ENCODE data around the gene PLCL2. TPM values are rescaled to one million over a fixed set of nuclear protein-coding genes. Genes with fewer than 3 reads are reported as not detected.

The PLCL2 gene
- 10 to 100 TPM in 2 of 4 donors, 1 to 10 TPM in 2; 4.0 to 16.2 (median 10.4) TPM for polyA plus RNA-seq
- long read RNA-seq, donor 1: 0 reads
- long read RNA-seq, donor 2, full-length matches to known transcripts: 1 of 1 reads
- long read RNA-seq, donor 2, partial matches to known transcripts: 0 of 1 reads
- long read RNA-seq, donor 2, other reads (novel, unspliced or antisense): 0 of 1 reads
- long read RNA-seq, donor 3: 0 reads
- long read RNA-seq, donor 4: 0 reads
- long read RNA-seq, donor 5: 0 reads
- long read RNA-seq, donor 6, full-length matches to known transcripts: 1 of 1 reads
- long read RNA-seq, donor 6, partial matches to known transcripts: 0 of 1 reads
- long read RNA-seq, donor 6, other reads (novel, unspliced or antisense): 0 of 1 reads
- long read RNA-seq, donor 7: 0 reads
- long read RNA-seq, donor 8: 0 reads
- long read RNA-seq, donor 9: 0 reads
- long read RNA-seq, donor 10, full-length matches to known transcripts: 1 of 14 reads
- long read RNA-seq, donor 10, partial matches to known transcripts: 13 of 14 reads
- long read RNA-seq, donor 10, other reads (novel, unspliced or antisense): 0 of 14 reads

DNA sequence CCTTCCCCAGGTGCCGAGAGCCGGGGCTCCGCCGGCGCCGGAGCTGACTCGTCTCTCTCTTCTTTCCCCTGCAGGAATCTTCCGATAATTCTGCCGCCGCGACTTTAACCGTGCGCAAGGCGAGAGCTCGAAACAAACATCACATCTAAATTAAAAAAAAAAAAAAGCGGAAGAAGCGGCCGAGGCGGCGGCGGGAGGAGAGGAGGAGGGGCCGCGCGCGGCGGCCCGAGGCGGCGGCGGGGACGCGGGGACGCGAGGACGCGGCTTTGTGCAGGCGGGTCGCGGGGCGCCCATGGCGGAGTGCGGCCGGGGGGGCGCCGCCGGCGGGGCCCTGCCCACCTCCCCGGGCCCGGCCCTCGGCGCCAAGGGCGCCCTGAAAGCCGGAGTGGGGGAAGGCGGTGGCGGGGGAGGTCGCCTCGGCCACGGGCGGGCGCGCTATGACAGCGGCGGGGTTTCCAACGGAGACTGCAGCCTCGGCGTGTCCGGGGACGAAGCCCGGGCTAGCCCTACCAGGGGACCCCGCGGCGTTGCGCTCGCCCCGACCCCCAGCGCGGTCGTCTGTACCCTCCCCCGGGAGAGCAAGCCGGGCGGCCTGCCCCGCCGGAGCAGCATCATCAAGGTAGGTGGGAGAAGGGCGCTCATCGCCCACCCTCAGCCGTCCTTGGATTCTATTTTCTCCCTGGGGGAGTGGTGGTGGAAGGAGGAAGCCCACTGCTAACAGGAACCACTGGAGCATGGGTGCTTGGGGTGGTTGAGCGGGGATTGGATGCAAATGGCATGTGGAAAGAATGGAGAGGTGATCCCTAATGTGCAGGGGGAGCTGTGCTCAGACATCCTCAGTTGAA lies at the start of gene PLCL2:
Gene PLCL2 (plus strand): TSS at position 208 of the 845 bp plus-strand sequence. CDS start 85 bp downstream, at position 293.
- WGBS, 3 donors: 0 to 1% (median 0%) methylated on average over 46 to 87 of the region's 87 CpGs
- DNase-seq: peak; percentile 63 to 71
- H3K4me1 ChIP-seq (ENCODE audit: control insufficient read depth in 3 of 3, insufficient read depth in 2 of 3, low read depth in 1 of 3, low read length in 2 of 3): peaks cover 6 to 11% (median 6%) of the 10 kb centered on the region in 3 donors
- H3K9me3 ChIP-seq (ENCODE audit: control insufficient read depth in 2 of 2, insufficient read depth in 1 of 2, low read depth in 1 of 2, low read length in 1 of 2): no peaks in the 10 kb centered on the region
- no peaks in the 10 kb centered on the region for H3K27me3 ChIP-seq (ENCODE audit: control insufficient read depth in 3 of 3, insufficient read depth in 3 of 3, low read length in 3 of 3)
- H3K4me3 ChIP-seq (ENCODE audit: low read depth in 1 of 3, low read length in 3 of 3): peak within 1 kb of the TSS; percentile 73 to 80 (median 79)
- H3K36me3 ChIP-seq (ENCODE audit: control insufficient read depth in 3 of 3, insufficient read depth in 2 of 3, low read depth in 1 of 3, low read length in 3 of 3): no peaks in the 10 kb centered on the region
- H3K27ac ChIP-seq (ENCODE audit: low read depth in 1 of 3, low read length in 2 of 3): peak within 1 kb of the TSS; percentile 34 to 82 (median 75)
- FAIRE-seq: no peak

DNA sequence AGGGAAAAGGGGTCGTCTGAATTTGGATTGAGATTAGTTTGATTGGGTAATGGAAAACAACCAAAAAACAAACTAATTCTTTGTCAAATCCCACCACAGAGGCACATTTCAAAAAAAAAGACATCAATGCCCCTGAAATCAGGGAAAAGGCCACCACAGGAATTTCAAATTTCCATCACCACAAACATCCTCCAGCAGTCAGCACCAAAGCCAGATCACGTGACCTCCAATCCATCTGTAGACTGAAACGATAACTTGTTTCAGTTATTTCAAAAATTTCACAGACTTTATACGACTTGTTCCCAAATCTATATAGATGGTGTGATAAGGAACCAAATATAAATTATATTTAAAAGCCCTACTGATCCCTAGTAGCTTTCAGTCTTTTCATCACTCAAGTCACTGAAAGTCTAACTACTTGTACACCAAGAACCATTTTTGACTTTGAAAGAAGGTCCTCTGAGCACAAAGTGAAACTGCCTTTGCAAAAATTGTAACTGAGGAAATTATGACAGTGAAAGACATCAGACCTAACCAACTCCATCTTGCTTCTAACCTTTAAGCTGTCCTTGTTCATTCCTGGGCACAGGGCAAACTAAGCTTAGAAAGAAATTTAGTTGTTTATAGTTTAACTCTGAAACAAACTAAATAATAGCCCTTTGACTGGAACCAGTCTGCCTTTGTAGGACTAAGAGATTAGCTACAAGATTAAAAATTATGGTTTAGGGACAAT lies 48.1 kb upstream of the PLCL2 start:
- 81 to 84% (median 84%) methylated on average over 4 of the region's 4 CpGs for WGBS, 3 donors
- DNase-seq: no peak
- peaks cover 0 to 7% (median 0%) of the 10 kb centered on the region in 3 donors for H3K4me1 ChIP-seq (ENCODE audit: control insufficient read depth in 3 of 3, insufficient read depth in 2 of 3, low read depth in 1 of 3, low read length in 2 of 3)

DNA sequence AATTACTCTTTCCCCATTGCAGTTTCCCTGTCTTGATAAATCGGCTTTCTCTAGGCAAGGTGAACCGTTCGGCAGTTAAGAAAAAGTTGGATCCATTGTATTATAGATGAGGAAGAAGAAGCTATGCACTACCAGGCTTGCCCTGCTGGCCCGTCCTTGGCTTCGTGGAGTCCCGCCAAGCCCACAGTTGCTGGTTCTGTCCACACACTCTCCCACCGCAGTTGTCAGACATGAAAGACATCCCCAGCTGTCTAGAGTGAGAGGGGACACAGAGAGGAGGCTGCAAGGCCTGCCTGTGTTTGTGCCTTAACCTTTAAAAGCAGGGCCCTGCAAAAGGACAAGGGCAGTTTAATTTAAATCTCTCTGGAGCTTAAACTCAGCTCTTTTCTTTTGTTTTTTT lies 47.2 kb upstream of the PLCL2 start:
- Histone ChIP-seq H3K4me3 (ENCODE audit: low read depth in 1 of 3, low read length in 3 of 3) (no peak overlapping the region), H3K27ac (ENCODE audit: low read depth in 1 of 3, low read length in 2 of 3) (no peak overlapping the region), H3K27me3 (ENCODE audit: control insufficient read depth in 3 of 3, insufficient read depth in 3 of 3, low read length in 3 of 3) (no peaks in the 10 kb centered on the region), H3K4me1 (ENCODE audit: control insufficient read depth in 3 of 3, insufficient read depth in 2 of 3, low read depth in 1 of 3, low read length in 2 of 3) (peaks cover 0 to 7% (median 0%) of the 10 kb centered on the region in 3 donors), H3K9me3 (ENCODE audit: control insufficient read depth in 2 of 2, insufficient read depth in 1 of 2, low read depth in 1 of 2, low read length in 1 of 2) (no peaks in the 10 kb centered on the region), H3K36me3 (ENCODE audit: control insufficient read depth in 3 of 3, insufficient read depth in 2 of 3, low read depth in 1 of 3, low read length in 3 of 3) (no peaks in the 10 kb centered on the region)
- FAIRE-seq: no peak
- 87 to 90% (median 88%) methylated on average over 7 of the region's 7 CpGs for WGBS, 3 donors
- no peak for DNase-seq

More for the DNA sequence above, 48.1 kb upstream of the PLCL2 start:
- no peak for FAIRE-seq
- no peak overlapping the region for H3K4me3 ChIP-seq (ENCODE audit: low read depth in 1 of 3, low read length in 3 of 3)
- H3K27me3 ChIP-seq (ENCODE audit: control insufficient read depth in 3 of 3, insufficient read depth in 3 of 3, low read length in 3 of 3): no peaks in the 10 kb centered on the region
- H3K36me3 ChIP-seq (ENCODE audit: control insufficient read depth in 3 of 3, insufficient read depth in 2 of 3, low read depth in 1 of 3, low read length in 3 of 3): no peaks in the 10 kb centered on the region
- no peak overlapping the region for H3K27ac ChIP-seq (ENCODE audit: low read depth in 1 of 3, low read length in 2 of 3)
- H3K9me3 ChIP-seq (ENCODE audit: control insufficient read depth in 2 of 2, insufficient read depth in 1 of 2, low read depth in 1 of 2, low read length in 1 of 2): no peaks in the 10 kb centered on the region

DNA sequence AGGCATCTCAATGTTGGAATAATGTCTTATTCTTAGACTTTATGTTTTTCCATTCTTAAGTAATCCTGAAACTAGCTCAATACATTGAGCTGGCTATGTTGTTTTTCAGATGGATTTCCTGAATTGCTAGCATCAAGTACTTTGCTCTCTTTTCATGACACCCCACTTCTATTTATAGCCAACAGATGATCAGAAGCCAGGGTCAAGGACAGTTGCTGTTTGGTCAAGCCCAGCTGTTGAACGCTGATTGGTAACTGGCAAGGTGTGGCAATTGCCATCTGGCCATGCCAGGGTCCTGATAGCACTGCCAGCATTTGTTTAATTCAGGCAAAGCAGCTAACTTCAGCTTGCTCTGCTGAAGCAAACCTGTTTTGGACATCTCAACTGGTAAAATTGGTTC lies 46.2 kb upstream of the PLCL2 start:
- peak; percentile 37 to 64 for DNase-seq
- Histone ChIP-seq H3K4me1 (ENCODE audit: control insufficient read depth in 3 of 3, insufficient read depth in 2 of 3, low read depth in 1 of 3, low read length in 2 of 3) (peaks cover 0 to 12% (median 0%) of the 10 kb centered on the region in 3 donors), H3K36me3 (ENCODE audit: control insufficient read depth in 3 of 3, insufficient read depth in 2 of 3, low read depth in 1 of 3, low read length in 3 of 3) (no peaks in the 10 kb centered on the region), H3K27ac (ENCODE audit: low read depth in 1 of 3, low read length in 2 of 3) (no peak overlapping the region), H3K27me3 (ENCODE audit: control insufficient read depth in 3 of 3, insufficient read depth in 3 of 3, low read length in 3 of 3) (no peaks in the 10 kb centered on the region), H3K4me3 (ENCODE audit: low read depth in 1 of 3, low read length in 3 of 3) (no peak overlapping the region), H3K9me3 (ENCODE audit: control insufficient read depth in 2 of 2, insufficient read depth in 1 of 2, low read depth in 1 of 2, low read length in 1 of 2) (no peaks in the 10 kb centered on the region)
- WGBS, 3 donors: 10 to 22% (median 18%) methylated on average over 1 of the region's 1 CpG
- no peak for FAIRE-seq

DNA sequence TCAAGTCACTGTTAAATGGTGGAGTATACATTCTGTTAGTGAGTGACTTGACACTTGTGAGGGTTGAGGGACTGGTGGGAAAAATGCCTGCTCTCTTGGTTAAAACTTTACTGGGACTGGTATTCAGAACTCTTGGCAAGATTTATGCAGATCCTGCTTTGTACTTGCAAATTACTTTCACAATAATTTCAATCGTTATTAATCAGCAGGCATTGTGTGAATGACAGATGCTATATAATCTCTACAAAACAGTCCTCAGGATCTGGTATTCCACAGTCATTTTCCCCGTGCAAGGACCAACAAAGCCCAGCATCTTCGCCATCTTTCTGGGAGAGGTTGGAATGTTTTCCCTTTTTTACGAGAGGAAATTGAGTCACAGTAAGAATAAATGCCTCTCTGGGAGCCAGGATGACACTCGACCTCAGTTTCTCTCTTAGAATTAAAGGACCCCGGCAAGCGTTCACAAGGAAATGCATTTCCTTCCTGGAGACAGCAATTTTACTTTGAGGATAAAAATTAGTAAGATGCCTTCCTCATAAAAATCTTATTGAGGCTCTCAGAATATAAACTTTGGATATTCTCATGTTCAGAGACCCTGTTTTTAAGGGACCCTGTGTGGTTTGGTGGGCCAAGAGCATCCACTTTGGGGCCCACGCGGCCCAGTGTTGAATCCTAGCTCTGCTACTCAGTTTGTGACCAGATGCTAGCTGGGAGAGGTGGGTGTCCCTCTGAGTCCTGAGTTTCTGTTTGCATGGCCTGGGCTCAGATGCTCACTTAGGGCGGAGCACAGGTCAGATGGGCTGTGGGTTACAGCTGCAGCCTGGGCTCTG lies 45.3 kb upstream of the PLCL2 start:
- no peaks in the 10 kb centered on the region for H3K9me3 ChIP-seq (ENCODE audit: control insufficient read depth in 2 of 2, insufficient read depth in 1 of 2, low read depth in 1 of 2, low read length in 1 of 2)
- no peak overlapping the region for H3K27ac ChIP-seq (ENCODE audit: low read depth in 1 of 3, low read length in 2 of 3)
- DNase-seq (no peak), FAIRE-seq (no peak)
- no peaks in the 10 kb centered on the region for H3K36me3 ChIP-seq (ENCODE audit: control insufficient read depth in 3 of 3, insufficient read depth in 2 of 3, low read depth in 1 of 3, low read length in 3 of 3)
- H3K27me3 ChIP-seq (ENCODE audit: control insufficient read depth in 3 of 3, insufficient read depth in 3 of 3, low read length in 3 of 3): no peaks in the 10 kb centered on the region
- peaks cover 0 to 13% (median 0%) of the 10 kb centered on the region in 3 donors for H3K4me1 ChIP-seq (ENCODE audit: control insufficient read depth in 3 of 3, insufficient read depth in 2 of 3, low read depth in 1 of 3, low read length in 2 of 3)
- WGBS, 3 donors: 84 to 89% (median 84%) methylated on average over 10 of the region's 10 CpGs
- no peak overlapping the region for H3K4me3 ChIP-seq (ENCODE audit: low read depth in 1 of 3, low read length in 3 of 3)

DNA sequence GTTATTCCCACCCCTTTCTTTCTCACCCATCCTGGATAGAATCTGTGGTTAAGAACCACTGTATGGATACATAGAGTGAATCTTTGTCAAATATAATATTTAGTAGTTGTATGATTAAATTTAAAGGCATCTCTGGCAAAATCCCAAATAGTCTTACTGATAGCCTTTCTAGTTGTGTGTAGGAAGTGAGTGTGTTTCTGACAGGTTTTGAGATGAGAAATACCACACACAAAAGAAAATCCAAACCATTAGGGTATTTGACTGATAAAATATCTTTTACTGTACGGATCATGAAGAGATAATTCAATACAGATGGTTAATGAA lies 44.7 kb upstream of the PLCL2 start:
- no peak overlapping the region for H3K4me3 ChIP-seq (ENCODE audit: low read depth in 1 of 3, low read length in 3 of 3)
- 79 to 93% (median 88%) methylated on average over 1 of the region's 1 CpG for WGBS, 3 donors
- FAIRE-seq (no peak), DNase-seq (no peak)
- H3K27ac ChIP-seq (ENCODE audit: low read depth in 1 of 3, low read length in 2 of 3): no peak overlapping the region
- no peaks in the 10 kb centered on the region for H3K36me3 ChIP-seq (ENCODE audit: control insufficient read depth in 3 of 3, insufficient read depth in 2 of 3, low read depth in 1 of 3, low read length in 3 of 3)
- H3K27me3 ChIP-seq (ENCODE audit: control insufficient read depth in 3 of 3, insufficient read depth in 3 of 3, low read length in 3 of 3): no peaks in the 10 kb centered on the region
- H3K4me1 ChIP-seq (ENCODE audit: control insufficient read depth in 3 of 3, insufficient read depth in 2 of 3, low read depth in 1 of 3, low read length in 2 of 3): peaks cover 0 to 14% (median 0%) of the 10 kb centered on the region in 3 donors
- no peaks in the 10 kb centered on the region for H3K9me3 ChIP-seq (ENCODE audit: control insufficient read depth in 2 of 2, insufficient read depth in 1 of 2, low read depth in 1 of 2, low read length in 1 of 2)

DNA sequence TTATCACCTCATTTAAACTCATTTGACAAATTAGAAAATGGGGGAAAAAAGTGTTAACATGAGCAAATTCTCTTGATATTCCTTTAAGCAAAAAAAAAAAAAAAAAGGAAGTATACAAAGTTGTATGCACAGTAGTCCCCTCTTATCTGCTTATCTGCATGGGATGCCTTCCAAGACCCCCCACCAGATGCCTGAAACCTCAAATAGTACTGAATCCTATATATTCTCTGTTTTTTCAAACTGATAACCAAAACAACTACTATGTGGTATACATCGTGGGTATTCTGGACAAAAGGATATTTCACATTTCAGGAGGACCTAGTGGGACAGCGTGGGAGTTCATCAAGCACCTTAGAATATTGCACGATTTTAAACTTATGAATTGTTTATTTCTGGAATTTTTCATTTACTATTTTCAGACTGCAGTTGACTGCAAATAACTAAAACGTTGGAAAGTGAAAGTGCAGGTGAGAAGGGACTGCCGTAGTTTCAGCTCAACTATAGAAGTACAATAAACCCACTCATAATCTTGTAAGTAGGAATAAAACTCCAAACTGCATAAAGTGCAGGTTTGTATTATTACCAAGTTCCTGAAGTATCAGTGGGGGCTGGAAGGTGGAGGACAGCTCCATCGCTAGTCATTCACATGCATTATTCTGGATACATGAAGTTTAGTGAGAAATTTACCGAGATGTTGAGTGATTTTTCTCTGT lies 43.6 kb upstream of the PLCL2 start:
- Histone ChIP-seq H3K4me1 (ENCODE audit: control insufficient read depth in 3 of 3, insufficient read depth in 2 of 3, low read depth in 1 of 3, low read length in 2 of 3) (peaks cover 0 to 20% (median 0%) of the 10 kb centered on the region in 3 donors), H3K27me3 (ENCODE audit: control insufficient read depth in 3 of 3, insufficient read depth in 3 of 3, low read length in 3 of 3) (no peaks in the 10 kb centered on the region), H3K36me3 (ENCODE audit: control insufficient read depth in 3 of 3, insufficient read depth in 2 of 3, low read depth in 1 of 3, low read length in 3 of 3) (no peaks in the 10 kb centered on the region), H3K9me3 (ENCODE audit: control insufficient read depth in 2 of 2, insufficient read depth in 1 of 2, low read depth in 1 of 2, low read length in 1 of 2) (no peaks in the 10 kb centered on the region), H3K4me3 (ENCODE audit: low read depth in 1 of 3, low read length in 3 of 3) (peak overlapping the region in 1 of 3 donors; percentile 5), H3K27ac (ENCODE audit: low read depth in 1 of 3, low read length in 2 of 3) (no peak overlapping the region)
- 24 to 51% (median 28%) methylated on average over 7 of the region's 7 CpGs for WGBS, 3 donors
- DNase-seq: peak in 1 of 2 donors; percentile 25
- FAIRE-seq: no peak

Data from small intestine (tissue), 16 donors.